GM23248 (cell line): Measurements from ENCODE around the gene PCBP3. TPM values are rescaled to one million over a fixed set of nuclear protein-coding genes. Genes with fewer than 3 reads are reported as not detected.
"Not testable (repeated sequence)": the region's sequence is repeated elsewhere in the genome, so short reads cannot be mapped to it uniquely, and the experiment has no call there.

Experiments
- DNase-seq: peaks from one replicate; pipeline ENCODE4 v3.0.0-alpha.2; 2015
- H2AFZ ChIP-seq: fragments of 200-600 bp; sonication (generic); 2 replicates; pipeline ENCODE4 v1.6.1; 2016; ENCODE audit warnings: antibody characterized with exemption
- H3F3A ChIP-seq: fragments of 200-600 bp; sonication (generic); 2 replicates; pipeline ENCODE4 v1.6.1; 2016; ENCODE audit warnings: mild to moderate bottlenecking, antibody characterized with exemption, mixed run types; ENCODE audit not compliant: insufficient read depth
- H3K27ac ChIP-seq: fragments of 200-600 bp; sonication (generic); 2 replicates; pipeline ENCODE4 v1.5.1; 2016; ENCODE audit warnings: mild to moderate bottlenecking
- H3K27me3 ChIP-seq: fragments of 200-600 bp; sonication (generic); replicated peaks from 2 replicates; pipeline ENCODE4 v1.6.1; 2016; ENCODE audit warnings: mild to moderate bottlenecking; ENCODE audit not compliant: insufficient read depth
- H3K36me3 ChIP-seq: fragments of 200-600 bp; sonication (generic); 2 replicates; pipeline ENCODE4 v1.6.1; 2016; ENCODE audit warnings: low read depth, mild to moderate bottlenecking
- H3K4me1 ChIP-seq: fragments of 200-600 bp; sonication (generic); 2 replicates; pipeline ENCODE4 v1.6.1; 2016; ENCODE audit warnings: mild to moderate bottlenecking; ENCODE audit not compliant: insufficient read depth
- H3K4me2 ChIP-seq: fragments of 200-600 bp; sonication (generic); one replicate; pipeline ENCODE4 v1.6.1; 2016; ENCODE audit warnings: mild to moderate bottlenecking; ENCODE audit not compliant: unreplicated experiment
- H3K4me3 ChIP-seq: fragments of 200-600 bp; sonication (generic); 2 replicates; pipeline ENCODE4 v1.5.1; 2016; ENCODE audit warnings: mild to moderate bottlenecking
- H3K79me2 ChIP-seq: fragments of 200-600 bp; sonication (generic); 2 replicates; pipeline ENCODE4 v1.6.1; 2016; ENCODE audit warnings: mild to moderate bottlenecking; ENCODE audit not compliant: insufficient read depth
- H3K9ac ChIP-seq: fragments of 200-600 bp; sonication (generic); 2 replicates; pipeline ENCODE4 v1.6.1; 2016; ENCODE audit warnings: mild to moderate bottlenecking
- H3K9me2 ChIP-seq: fragments of 200-600 bp; sonication (generic); 2 replicates; pipeline ENCODE4 v1.6.1; 2016; ENCODE audit warnings: mixed run types, mild to moderate bottlenecking, moderate library complexity; ENCODE audit not compliant: insufficient read depth
- H3K9me3 ChIP-seq: fragments of 200-600 bp; sonication (generic); one replicate; pipeline ENCODE4 v1.6.1; 2017; ENCODE audit warnings: low read depth
- H4K20me1 ChIP-seq: fragments of 200-600 bp; sonication (generic); 2 replicates; pipeline ENCODE4 v1.6.0; 2016; ENCODE audit not compliant: insufficient read depth
- EZH2 ChIP-seq: fragments of 200-600 bp; sonication (generic); IDR thresholded peaks from 2 replicates; pipeline ENCODE4 v1.6.1; 2018; ENCODE audit warnings: antibody characterized with exemption, mild to moderate bottlenecking; ENCODE audit not compliant: insufficient read depth, poor library complexity, severe bottlenecking
- EZH2phosphoT487 ChIP-seq: fragments of 200-600 bp; sonication (generic); IDR thresholded peaks from 2 replicates; pipeline ENCODE4 v1.6.1; 2018; ENCODE audit warnings: antibody characterized with exemption, moderate library complexity, mild to moderate bottlenecking, low read depth; ENCODE audit not compliant: insufficient read depth
- WGBS, 2 experiments: methylation state at CpG; one replicate each; pipeline ENCODE4 v1.1.6; 2015 to 2017; ENCODE audit warnings: low lambda C conversion rate in 2 of 2, low coverage in 1 of 2; ENCODE audit errors: missing lambda C conversion rate in 2 of 2; 5-methylcytosine and 5-hydroxymethylcytosine counted together
- in situ Hi-C: fragments of 300-500 bp; cut with MboI; formaldehyde crosslinking; loops from 2 replicates; pipeline ENCODE4 v1.15.0; 2020
- polyA plus RNA-seq: library from polyadenylated mRNA; unstranded; fragments of >200 nt; fragmentation: Nextera tagmentation; extraction: Ambion mirVana; gene quantifications from 2 replicates; pipeline ENCODE4 v1.2.1, GENCODE V29; 2016
- total RNA-seq: library from RNA; depleted of rRNA; stranded (reverse); fragments of >200 nt; shearing (Covaris generic); gene quantifications from 2 replicates; pipeline ENCODE4 v1.2.3, GENCODE V29; 2014

PCBP3 gene
- total and polyA plus RNA-seq, 2 experiments from 2014 or later: 0.32 to 1.3 TPM

DNA sequence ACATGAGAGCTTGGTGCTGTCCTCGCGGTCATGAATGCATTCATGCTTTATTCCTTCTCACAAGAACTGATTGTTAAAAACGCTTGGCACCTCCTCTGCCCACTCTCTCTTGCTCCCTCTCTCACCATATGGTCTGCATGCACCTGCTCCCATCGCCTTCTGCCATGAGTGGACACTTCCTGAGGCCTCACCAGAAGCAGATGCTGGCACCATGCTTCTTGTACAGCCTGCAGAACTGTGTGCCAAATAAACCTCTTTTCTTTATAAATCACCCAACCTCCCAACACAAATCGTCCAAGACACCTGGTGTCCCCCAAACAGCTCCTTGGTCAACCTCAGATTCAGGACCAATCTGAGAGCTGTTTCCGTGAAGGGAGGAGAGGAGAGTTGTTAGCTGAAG lies 43.3 kb upstream of the PCBP3 start:
- H3K27ac ChIP-seq: no peak overlapping the region
- no peaks in the 10 kb centered on the region for H3K4me1 ChIP-seq
- H3K9me2 ChIP-seq: no peaks in the 10 kb centered on the region
- no peak overlapping the region for H2AFZ ChIP-seq
- peaks cover 3% of the 10 kb centered on the region; the same call in 1 of the 2 replicates for H3K27me3 ChIP-seq
- H3F3A ChIP-seq: no peaks in the 10 kb centered on the region
- H3K9me3 ChIP-seq: peaks cover 3% of the 10 kb centered on the region
- H3K36me3 ChIP-seq: no peaks in the 10 kb centered on the region
- H3K4me3 ChIP-seq: no peak overlapping the region
- H4K20me1 ChIP-seq: no peaks in the 10 kb centered on the region
- TF ChIP-seq EZH2phosphoT487 (no peak), EZH2 (no peak)
- WGBS, 2 experiments: 34 to 44% methylated on average over 6 of the region's 6 CpGs
- no peaks in the 10 kb centered on the region for H3K79me2 ChIP-seq
- no peak overlapping the region for H3K4me2 ChIP-seq
- H3K9ac ChIP-seq: no peak overlapping the region
- in situ Hi-C loops: no loop called here
- no peak for DNase-seq

DNA sequence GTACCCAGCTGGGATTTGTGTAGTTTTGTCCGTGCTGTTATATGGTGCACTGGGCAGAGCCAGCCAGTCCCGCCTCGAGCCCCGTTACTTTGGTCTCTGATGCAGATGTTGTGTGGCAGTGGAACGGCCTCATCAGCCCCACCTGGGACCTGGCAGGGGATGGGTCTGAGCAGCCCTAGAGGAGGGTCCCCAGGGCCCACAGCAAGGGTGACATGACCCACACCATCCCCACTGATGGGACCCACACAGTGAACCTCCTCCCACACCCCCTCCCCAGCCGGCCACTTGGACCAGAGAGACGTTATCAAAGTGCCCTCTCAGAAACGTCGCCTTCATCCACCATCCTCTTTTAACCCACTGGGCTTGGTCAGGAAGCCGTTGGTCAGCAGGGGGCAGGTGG lies 42.0 kb upstream of the PCBP3 start:
- no peak overlapping the region for H3K4me2 ChIP-seq
- in situ Hi-C loops: no loop called here
- no peaks in the 10 kb centered on the region for H3F3A ChIP-seq
- no peaks in the 10 kb centered on the region for H3K79me2 ChIP-seq
- TF ChIP-seq EZH2phosphoT487: no peak
- H3K27ac ChIP-seq: no peak overlapping the region
- no peaks in the 10 kb centered on the region; the same call in 1 of the 2 replicates for H3K27me3 ChIP-seq
- H3K9me2 ChIP-seq: no peaks in the 10 kb centered on the region
- no peak for DNase-seq
- no peak overlapping the region for H3K4me3 ChIP-seq
- H2AFZ ChIP-seq: no peak overlapping the region
- no peak overlapping the region for H3K9ac ChIP-seq
- no peaks in the 10 kb centered on the region for H4K20me1 ChIP-seq
- H3K36me3 ChIP-seq: no peaks in the 10 kb centered on the region
- peaks cover 3% of the 10 kb centered on the region for H3K9me3 ChIP-seq
- WGBS, 2 experiments: 64% methylated on average over 10 of the region's 10 CpGs
- H3K4me1 ChIP-seq: no peaks in the 10 kb centered on the region

DNA sequence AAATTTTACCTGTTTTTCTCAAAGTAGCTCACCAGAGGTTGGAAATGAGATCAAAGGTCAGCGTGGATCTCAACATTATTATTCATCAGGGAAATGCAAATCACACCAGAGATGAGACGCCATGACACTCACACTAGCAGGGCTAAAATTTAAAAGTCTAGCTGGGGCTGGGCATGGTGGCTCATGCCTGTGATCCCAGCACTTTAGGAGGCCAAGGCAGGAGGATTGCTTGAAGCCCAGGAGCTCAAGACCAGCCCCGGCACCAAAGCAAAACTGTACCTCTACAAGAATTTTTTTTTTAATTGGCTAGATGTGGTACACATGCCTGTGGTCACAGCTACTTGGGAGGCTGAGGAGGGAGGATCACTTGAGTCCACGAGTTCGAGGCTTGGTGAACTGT lies 41.4 kb upstream of the PCBP3 start:
- in situ Hi-C loops: no loop called here
- H3K79me2 ChIP-seq: no peaks in the 10 kb centered on the region
- H3K4me1 ChIP-seq: no peaks in the 10 kb centered on the region
- 39 to 45% methylated on average over 5 of the region's 5 CpGs for WGBS, 2 experiments
- peaks cover 3% of the 10 kb centered on the region for H3K9me3 ChIP-seq
- H3F3A ChIP-seq: no peaks in the 10 kb centered on the region
- TF ChIP-seq EZH2phosphoT487: no peak
- no peak for TF ChIP-seq EZH2
- no peaks in the 10 kb centered on the region for H3K9me2 ChIP-seq
- H3K36me3 ChIP-seq: no peaks in the 10 kb centered on the region
- DNase-seq: no peak
- H4K20me1 ChIP-seq: no peaks in the 10 kb centered on the region
- no peaks in the 10 kb centered on the region; the same call in 1 of the 2 replicates for H3K27me3 ChIP-seq
- no peak overlapping the region for H3K4me3 ChIP-seq
- no peak overlapping the region for H3K9ac ChIP-seq
- H3K4me2 ChIP-seq: no peak overlapping the region
- H3K27ac ChIP-seq: no peak overlapping the region
- no peak overlapping the region for H2AFZ ChIP-seq

DNA sequence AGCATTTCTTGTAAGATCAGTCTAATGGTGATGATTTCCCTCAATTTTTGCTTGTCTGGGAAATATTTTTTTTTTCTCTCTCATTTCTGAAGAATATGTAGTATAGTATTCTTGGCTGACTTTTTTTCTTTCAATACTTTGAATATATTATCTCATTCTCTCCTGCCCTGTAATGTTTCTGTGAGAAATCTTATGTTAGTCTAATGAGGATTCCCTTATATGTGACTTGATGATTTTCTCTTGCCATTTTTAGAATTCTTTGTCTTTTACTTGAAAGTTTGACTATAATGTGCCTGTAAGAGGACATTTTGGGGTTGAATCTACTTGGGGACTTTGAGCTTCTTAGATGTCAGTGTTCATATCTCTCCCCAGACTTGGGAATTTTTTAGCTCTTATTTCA lies 40.0 kb upstream of the PCBP3 start:
- Histone ChIP-seq H3K27me3 (no peaks in the 10 kb centered on the region; the same call in 1 of the 2 replicates), H3K27ac (no peak overlapping the region), H3K4me3 (no peak overlapping the region), H3K36me3 (no peaks in the 10 kb centered on the region), H3K9me2 (no peaks in the 10 kb centered on the region), H4K20me1 (no peaks in the 10 kb centered on the region), H3K4me2 (no peak overlapping the region), H2AFZ (no peak overlapping the region), H3K9me3 (peaks cover 3% of the 10 kb centered on the region), H3F3A (no peaks in the 10 kb centered on the region), H3K9ac (no peak overlapping the region), H3K4me1 (no peaks in the 10 kb centered on the region), H3K79me2 (no peaks in the 10 kb centered on the region)
- in situ Hi-C loops: no loop called here
- no peak for TF ChIP-seq EZH2
- TF ChIP-seq EZH2phosphoT487: no peak
- DNase-seq: no peak

DNA sequence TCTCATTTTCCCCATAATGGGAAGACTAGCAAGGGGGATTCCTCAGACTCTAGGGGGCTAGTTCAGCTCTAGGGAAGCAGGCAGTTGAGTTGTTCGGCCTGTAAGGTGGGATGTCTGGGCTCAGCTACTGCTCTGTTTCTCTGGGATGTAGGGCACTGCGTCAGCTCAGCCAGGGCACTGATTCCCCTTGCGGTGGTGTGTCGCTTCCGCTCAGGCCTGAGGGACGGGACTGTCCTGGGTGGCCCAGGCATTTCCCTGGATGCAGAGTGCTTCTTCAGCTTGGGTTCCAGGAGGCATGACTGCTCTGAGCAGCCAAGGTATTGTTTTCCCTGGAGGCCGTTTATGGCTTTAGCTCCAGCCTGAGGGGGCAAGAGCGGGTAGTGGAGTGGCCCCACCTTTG lies 38.8 kb upstream of the PCBP3 start:
- H3K4me1 ChIP-seq, H3K27me3 ChIP-seq, H3K9ac ChIP-seq, H3K9me3 ChIP-seq, DNase-seq, in situ Hi-C loops, H3F3A ChIP-seq, H2AFZ ChIP-seq, H3K4me3 ChIP-seq, H3K4me2 ChIP-seq, H3K36me3 ChIP-seq, H3K79me2 ChIP-seq, H4K20me1 ChIP-seq, H3K9me2 ChIP-seq, H3K27ac ChIP-seq: not testable (repeated sequence)
- 70 to 77% methylated on average over 6 to 7 of the region's 8 CpGs for WGBS, 2 experiments
